H9 (cell line): ENCODE data around the gene GALR2. TPM values are rescaled to one million over a fixed set of nuclear protein-coding genes. Genes with fewer than 3 reads are reported as not detected.

Experiments
- DNase-seq: peaks from one replicate; pipeline ENCODE4 v3.0.0-alpha.2; 2017
- H2AFZ ChIP-seq: one replicate; pipeline ENCODE4 v1.6.1; 2013; ENCODE audit warnings: mild to moderate bottlenecking, low read length, control low read depth, moderate library complexity
- H2AK5ac ChIP-seq: 2 replicates; pipeline ENCODE4 v1.6.1; 2013; ENCODE audit warnings: low read length, control low read depth, mixed read lengths; ENCODE audit not compliant: insufficient read length
- H2BK120ac ChIP-seq: one replicate; pipeline ENCODE4 v1.6.1; 2013; ENCODE audit warnings: low read depth, mild to moderate bottlenecking, low read length, control low read depth, inconsistent platforms; ENCODE audit not compliant: poor library complexity, severe bottlenecking
- H2BK12ac ChIP-seq: 2 replicates; pipeline ENCODE4 v1.6.1; 2013; ENCODE audit warnings: low read length, control low read depth, mixed read lengths, low read depth; ENCODE audit not compliant: insufficient read length
- H2BK15ac ChIP-seq: 2 replicates; pipeline ENCODE4 v1.6.1; 2013; ENCODE audit warnings: low read depth, low read length, control low read depth
- H2BK20ac ChIP-seq: one replicate; pipeline ENCODE4 v1.6.1; 2013; ENCODE audit warnings: low read depth, mild to moderate bottlenecking, low read length, control low read depth, inconsistent platforms; ENCODE audit not compliant: poor library complexity, severe bottlenecking
- H2BK5ac ChIP-seq: 2 replicates; pipeline ENCODE4 v1.6.1; 2013; ENCODE audit warnings: low read length, control low read depth, mixed read lengths; ENCODE audit not compliant: insufficient read length
- H3K14ac ChIP-seq: 2 replicates; pipeline ENCODE4 v1.6.1; 2013; ENCODE audit warnings: low read length, control low read depth; ENCODE audit not compliant: insufficient read depth
- H3K18ac ChIP-seq: 2 replicates; pipeline ENCODE4 v1.6.1; 2013; ENCODE audit warnings: low read depth, mild to moderate bottlenecking, mixed read lengths, low read length, control low read depth; ENCODE audit not compliant: insufficient read length
- H3K23ac ChIP-seq: 2 replicates; pipeline ENCODE4 v1.6.1; 2013; ENCODE audit warnings: low read length, control low read depth, mixed read lengths, low read depth; ENCODE audit not compliant: insufficient read length
- H3K23me2 ChIP-seq: 2 replicates; pipeline ENCODE4 v1.6.1; 2013; ENCODE audit warnings: low read depth, mild to moderate bottlenecking, mixed read lengths, low read length, control low read depth; ENCODE audit not compliant: insufficient read length, poor library complexity, severe bottlenecking
- H3K27ac ChIP-seq: 2 replicates; pipeline ENCODE4 v1.5.1; 2013; ENCODE audit warnings: low read length, control low read depth, mixed read lengths, low read depth; ENCODE audit not compliant: insufficient read length
- H3K27me3 ChIP-seq: 2 replicates; pipeline ENCODE4 v1.6.1; 2013; ENCODE audit warnings: low read length, control low read depth, inconsistent platforms; ENCODE audit not compliant: insufficient read depth
- H3K4ac ChIP-seq: 2 replicates; pipeline ENCODE4 v1.6.1; 2013; ENCODE audit warnings: low read depth, mild to moderate bottlenecking, control low read depth, inconsistent platforms, low read length, moderate library complexity
- H3K4me1 ChIP-seq: 2 replicates; pipeline ENCODE4 v1.6.1; 2013; ENCODE audit warnings: low read length, control low read depth, inconsistent platforms; ENCODE audit not compliant: insufficient read depth
- H3K4me2 ChIP-seq: 2 replicates; pipeline ENCODE4 v1.6.1; 2013; ENCODE audit warnings: low read length, control low read depth, mixed read lengths; ENCODE audit not compliant: insufficient read length, insufficient read depth
- H3K56ac ChIP-seq: 2 replicates; pipeline ENCODE4 v1.6.1; 2013; ENCODE audit warnings: low read depth, mild to moderate bottlenecking, mixed read lengths, low read length, control low read depth; ENCODE audit not compliant: insufficient read length
- H3K79me1 ChIP-seq: 2 replicates; pipeline ENCODE4 v1.6.1; 2013; ENCODE audit warnings: low read depth, mild to moderate bottlenecking, moderate library complexity, low read length, control low read depth, inconsistent platforms; ENCODE audit not compliant: insufficient read depth, poor library complexity, severe bottlenecking
- H3K79me2 ChIP-seq: 2 replicates; pipeline ENCODE4 v1.6.1; 2013; ENCODE audit warnings: low read length, control low read depth, inconsistent platforms; ENCODE audit not compliant: insufficient read depth
- H3K9ac ChIP-seq: 2 replicates; pipeline ENCODE4 v1.6.1; 2013; ENCODE audit warnings: low read length, control low read depth, mixed read lengths; ENCODE audit not compliant: insufficient read length; ENCODE audit errors: extremely low read depth
- H3K9me3 ChIP-seq: one replicate; pipeline ENCODE4 v1.6.1; 2013; ENCODE audit warnings: low read depth, low read length, inconsistent platforms; ENCODE audit not compliant: control insufficient read depth
- H3T11ph ChIP-seq: one replicate; pipeline ENCODE4 v1.6.1; 2013; ENCODE audit warnings: mild to moderate bottlenecking, low read length, control low read depth, inconsistent platforms
- H4K20me1 ChIP-seq: one replicate; pipeline ENCODE4 v1.6.1; 2013; ENCODE audit not compliant: control insufficient read depth, insufficient read length, insufficient read depth
- H4K5ac ChIP-seq: 2 replicates; pipeline ENCODE4 v1.6.1; 2013; ENCODE audit warnings: low read depth, mild to moderate bottlenecking, mixed read lengths, low read length, control low read depth; ENCODE audit not compliant: insufficient read length
- H4K8ac ChIP-seq: replicated peaks from 2 replicates; pipeline ENCODE4 v1.6.1; 2013; ENCODE audit warnings: low read length, control low read depth, mixed read lengths, low read depth; ENCODE audit not compliant: insufficient read length
- H4K91ac ChIP-seq: 2 replicates; pipeline ENCODE4 v1.6.1; 2013; ENCODE audit warnings: low read depth, mild to moderate bottlenecking, moderate library complexity, mixed read lengths, low read length, control low read depth; ENCODE audit not compliant: insufficient read length
- H3K27ac Mint-ChIP-seq, 3 experiments: 2 replicates in 2 of 3; 3 replicates in 1 of 3; pipeline ENCODE4 v1.8.0; 2020 to 2021; ENCODE audit warnings: mixed read lengths in 3 of 3, mild to moderate bottlenecking in 1 of 3, moderate library complexity in 1 of 3
- H3K27me3 Mint-ChIP-seq: 2 replicates; pipeline ENCODE4 v1.8.0; 2021; ENCODE audit warnings: low read depth, mild to moderate bottlenecking, moderate library complexity, mixed read lengths
- H3K36me3 Mint-ChIP-seq, 3 experiments: 2 replicates in 2 of 3; 3 replicates in 1 of 3; pipeline ENCODE4 v1.8.0; 2020 to 2021; ENCODE audit warnings: low read depth in 3 of 3, mixed read lengths in 3 of 3; ENCODE audit not compliant: insufficient read depth in 1 of 3
- H3K4me1 Mint-ChIP-seq, 2 experiments: 2 replicates each; pipeline ENCODE4 v1.8.0; 2020; ENCODE audit warnings: mixed read lengths in 2 of 2
- H3K4me3 Mint-ChIP-seq, 2 experiments: 2 replicates in 1 of 2; 3 replicates in 1 of 2; pipeline ENCODE4 v1.8.0; 2020 to 2021; ENCODE audit warnings: mild to moderate bottlenecking in 2 of 2, mixed read lengths in 2 of 2, moderate library complexity in 1 of 2
- H3K9me3 Mint-ChIP-seq, 2 experiments: 2 replicates in 1 of 2; 3 replicates in 1 of 2; pipeline ENCODE4 v1.8.0; 2020; ENCODE audit warnings: mild to moderate bottlenecking in 2 of 2, mixed read lengths in 2 of 2, moderate library complexity in 1 of 2
- CTCF ChIP-seq: fragments of 200-600 bp; sonication (generic); conservative IDR thresholded peaks from 3 replicates; pipeline ENCODE4 v1.8.0; 2021; ENCODE audit warnings: antibody characterized with exemption, mild to moderate bottlenecking
- WGBS: extraction: QIAGEN DNeasy Blood & Tissue Kit; methylation state at CpG from one replicate; pipeline ENCODE4 v1.1.7; 2013; ENCODE audit warnings: missing lambda C conversion rate, low lambda C conversion rate, mixed read lengths; ENCODE audit not compliant: insufficient read length; ENCODE audit errors: extremely low coverage; 5-methylcytosine and 5-hydroxymethylcytosine counted together
- total RNA-seq: library from RNA; stranded (reverse); gene quantifications from 2 replicates; pipeline ENCODE4 v1.2.1, GENCODE V29; 2021

GALR2 gene
- total RNA-seq, 1 experiment from 2014 or later = 0.81 TPM

DNA sequence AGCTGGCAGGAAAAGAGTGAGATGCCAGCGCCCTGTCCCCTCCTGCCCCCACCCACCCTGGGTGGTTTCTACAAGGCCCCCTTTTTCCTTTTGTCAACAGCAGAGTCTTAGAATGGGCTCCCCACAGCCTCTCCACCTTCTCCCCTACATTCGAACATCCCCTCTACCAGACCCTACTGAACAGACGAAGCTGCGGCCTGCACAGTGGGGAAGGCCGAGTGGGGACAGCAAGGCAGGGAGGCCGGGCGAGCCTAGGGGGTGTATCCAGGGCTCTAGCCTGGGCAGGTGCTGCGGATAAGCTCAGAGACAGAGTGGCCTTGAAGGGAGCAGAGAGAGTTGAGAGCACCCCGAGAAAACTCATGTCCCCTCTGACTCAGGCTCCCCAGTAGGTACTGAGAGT lies 11.8 kb downstream of the GALR2 start:
- no peak overlapping the region for H4K91ac ChIP-seq
- H3K4me2 ChIP-seq = no peak overlapping the region
- no peak overlapping the region for H2BK120ac ChIP-seq
- no peak overlapping the region for H4K8ac ChIP-seq
- H2BK20ac ChIP-seq = no peak overlapping the region
- H3K14ac ChIP-seq = no peak overlapping the region
- H3K23me2 ChIP-seq = no peaks in the 10 kb centered on the region
- no peaks in the 10 kb centered on the region for H4K20me1 ChIP-seq
- H3K23ac ChIP-seq = no peak overlapping the region
- no peak overlapping the region for H3K18ac ChIP-seq
- no peak overlapping the region for H2AK5ac ChIP-seq
- H3K9ac ChIP-seq = no peak overlapping the region
- Mint-ChIP-seq H3K27ac (no peak overlapping the region), H3K4me1 (peaks cover 4% of the 10 kb centered on the region in 2 experiments), H3K4me3 (no peak overlapping the region), H3K36me3 (peaks cover 18 to 80% (median 70%) of the 10 kb centered on the region in 3 experiments; a peak in 6 of 7 replicates), H3K9me3 (no peaks in the 10 kb centered on the region), H3K27me3 (no peaks in the 10 kb centered on the region; the same call in 1 of the 2 replicates)
- no peaks in the 10 kb centered on the region for H3K9me3 ChIP-seq
- no peaks in the 10 kb centered on the region for H3K27me3 ChIP-seq
- no peak overlapping the region for H3K27ac ChIP-seq
- no peak overlapping the region for H2BK5ac ChIP-seq
- no peak for DNase-seq
- H3K4me1 ChIP-seq = no peaks in the 10 kb centered on the region
- H3K79me2 ChIP-seq = no peaks in the 10 kb centered on the region
- H2BK12ac ChIP-seq = no peak overlapping the region
- no peak overlapping the region for H4K5ac ChIP-seq
- TF ChIP-seq CTCF = no peak
- H2BK15ac ChIP-seq = no peak overlapping the region
- H3K79me1 ChIP-seq = no peaks in the 10 kb centered on the region
- H3T11ph ChIP-seq = no peak overlapping the region
- H2AFZ ChIP-seq = no peak overlapping the region
- WGBS = no CpG with 5 or more reads among the region's 9 CpGs
- no peak overlapping the region for H3K4ac ChIP-seq
- H3K56ac ChIP-seq = no peak overlapping the region
